Mucosa of stomach (tissue), 1 donor: ENCODE measurements around the gene DLL4.
A peak's percentile ranks its signal among the peaks of the same experiment; 100 is the strongest.

ENCODE experiments used
- H3K27me3 ChIP-seq: one replicate; pipeline ENCODE4 v1.7.0; 2013; ENCODE audit warnings: mild to moderate bottlenecking, low read length; ENCODE audit not compliant: control insufficient read depth, insufficient read depth
- H3K36me3 ChIP-seq: one replicate; pipeline ENCODE4 v1.7.0; 2013; ENCODE audit warnings: low read length; ENCODE audit not compliant: control insufficient read depth, insufficient read depth
- H3K4me1 ChIP-seq: one replicate; pipeline ENCODE4 v1.7.0; 2013; ENCODE audit warnings: mild to moderate bottlenecking, low read length; ENCODE audit not compliant: control insufficient read depth, insufficient read depth
- H3K4me3 ChIP-seq: one replicate; pipeline ENCODE4 v1.7.0; 2013; ENCODE audit warnings: low read length
- H3K9ac ChIP-seq: one replicate; pipeline ENCODE4 v1.7.0; 2013; ENCODE audit warnings: mild to moderate bottlenecking, low read length, moderate library complexity
- H3K9me3 ChIP-seq: one replicate; pipeline ENCODE4 v1.7.0; 2013; ENCODE audit warnings: mild to moderate bottlenecking, low read length, moderate library complexity; ENCODE audit not compliant: control insufficient read depth
- donor health status: Pancreatic carcinoma.

The DLL4 gene

DNA sequence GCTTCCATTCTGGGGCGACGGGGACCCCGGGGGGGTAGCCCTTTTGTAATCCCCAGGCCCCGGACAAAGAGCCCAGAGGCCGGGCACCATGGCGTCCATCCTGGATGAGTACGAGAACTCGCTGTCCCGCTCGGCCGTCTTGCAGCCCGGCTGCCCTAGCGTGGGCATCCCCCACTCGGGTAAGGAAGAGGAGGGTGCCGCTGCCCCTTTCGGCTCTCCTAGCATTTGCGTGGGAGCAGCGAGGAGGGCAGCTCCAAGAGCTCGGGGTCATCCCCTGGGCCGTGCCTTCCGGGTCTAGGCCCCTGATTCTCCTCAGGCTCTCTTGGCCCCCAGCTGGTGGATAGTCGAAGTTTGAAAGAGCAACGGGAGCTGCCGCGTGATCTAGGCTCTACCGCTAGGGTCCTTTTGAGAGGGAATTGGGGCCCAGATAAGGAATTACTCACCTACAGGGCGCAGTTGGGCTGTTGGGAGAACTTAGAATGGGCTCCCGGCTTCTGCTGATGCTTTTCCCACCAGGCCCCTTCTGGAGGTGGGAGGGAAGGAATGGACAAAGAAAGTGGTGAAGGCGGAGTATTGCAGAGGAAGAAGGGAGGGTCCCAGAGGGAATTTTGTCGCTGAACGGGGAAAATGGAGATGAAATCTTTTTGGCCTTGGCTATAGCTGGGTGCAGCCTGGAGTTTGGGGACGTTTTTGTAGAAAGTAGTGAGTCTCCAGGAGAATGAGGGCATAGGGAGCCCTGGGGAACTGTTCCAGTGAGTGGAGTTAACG lies 34.3 kb upstream of the DLL4 start:
- H3K9me3 ChIP-seq, result no peaks in the 10 kb centered on the region
- H3K27me3 ChIP-seq, result no peaks in the 10 kb centered on the region
- H3K36me3 ChIP-seq, result no peaks in the 10 kb centered on the region
- H3K4me1 ChIP-seq, result peaks cover 35% of the 10 kb centered on the region
- H3K4me3 ChIP-seq, result peak overlapping the region; percentile 84
- H3K9ac ChIP-seq, result peak overlapping the region; percentile 88

DNA sequence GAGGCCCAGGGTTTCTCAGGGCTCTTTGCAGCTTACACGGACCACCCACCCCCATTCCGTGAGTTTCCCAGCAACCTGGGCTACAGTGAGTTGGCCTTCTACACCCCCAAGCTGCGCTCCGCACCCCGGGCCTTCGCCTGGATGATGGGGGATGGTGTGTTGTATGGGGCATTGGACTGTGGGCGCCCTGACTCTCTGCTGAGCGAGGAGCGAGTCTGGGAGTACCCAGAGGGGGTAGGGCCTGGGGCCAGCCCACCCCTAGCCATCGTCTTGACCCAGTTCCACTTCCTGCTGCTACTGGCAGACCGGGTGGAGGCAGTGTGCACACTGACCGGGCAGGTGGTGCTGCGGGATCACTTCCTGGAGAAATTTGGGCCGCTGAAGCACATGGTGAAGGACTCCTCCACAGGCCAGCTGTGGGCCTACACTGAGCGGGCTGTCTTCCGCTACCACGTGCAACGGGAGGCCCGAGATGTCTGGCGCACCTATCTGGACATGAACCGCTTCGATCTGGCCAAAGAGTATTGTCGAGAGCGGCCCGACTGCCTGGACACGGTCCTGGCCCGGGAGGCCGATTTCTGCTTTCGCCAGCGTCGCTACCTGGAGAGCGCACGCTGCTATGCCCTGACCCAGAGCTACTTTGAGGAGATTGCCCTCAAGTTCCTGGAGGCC lies 29.5 kb upstream of the DLL4 start:
- Histone ChIP-seq H3K36me3 (peaks cover 15% of the 10 kb centered on the region), H3K9me3 (no peaks in the 10 kb centered on the region), H3K4me3 (no peak overlapping the region), H3K9ac (no peak overlapping the region), H3K4me1 (peaks cover 18% of the 10 kb centered on the region), H3K27me3 (no peaks in the 10 kb centered on the region)

- Histone ChIP-seq H3K36me3 (peaks cover 15% of the 10 kb centered on the region), H3K4me1 (peaks cover 14% of the 10 kb centered on the region), H3K4me3 (no peak overlapping the region), H3K9me3 (no peaks in the 10 kb centered on the region), H3K27me3 (no peaks in the 10 kb centered on the region), H3K9ac (no peak overlapping the region)
Measured at GRCh38 chr15:40900256-40901052, 28.7 kb upstream of the DLL4 start.

DNA sequence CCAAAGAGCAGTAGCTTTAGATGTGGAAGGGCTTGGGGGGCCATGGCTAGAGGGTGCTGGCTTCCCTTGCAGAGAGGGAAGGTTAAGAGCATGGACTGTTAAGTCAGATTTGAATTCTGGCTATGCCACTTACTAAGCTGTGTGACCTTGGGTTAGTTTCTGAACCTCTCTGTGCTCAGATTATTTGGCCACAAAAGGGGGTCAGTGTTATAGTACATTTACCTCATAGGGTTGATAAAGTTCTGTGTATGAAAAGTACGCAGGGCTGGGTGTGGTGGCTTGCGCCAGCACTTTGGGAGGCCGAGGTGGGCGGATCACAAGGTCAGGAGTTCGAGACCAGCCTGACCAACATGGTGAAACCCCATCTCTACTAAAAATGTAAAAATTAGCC lies 28.1 kb upstream of the DLL4 start:
- H3K27me3 ChIP-seq, result no peaks in the 10 kb centered on the region
- H3K9me3 ChIP-seq, result no peaks in the 10 kb centered on the region
- peaks cover 16% of the 10 kb centered on the region for H3K4me1 ChIP-seq
- H3K9ac ChIP-seq, result no peak overlapping the region
- H3K4me3 ChIP-seq, result no peak overlapping the region
- peaks cover 15% of the 10 kb centered on the region for H3K36me3 ChIP-seq

DNA sequence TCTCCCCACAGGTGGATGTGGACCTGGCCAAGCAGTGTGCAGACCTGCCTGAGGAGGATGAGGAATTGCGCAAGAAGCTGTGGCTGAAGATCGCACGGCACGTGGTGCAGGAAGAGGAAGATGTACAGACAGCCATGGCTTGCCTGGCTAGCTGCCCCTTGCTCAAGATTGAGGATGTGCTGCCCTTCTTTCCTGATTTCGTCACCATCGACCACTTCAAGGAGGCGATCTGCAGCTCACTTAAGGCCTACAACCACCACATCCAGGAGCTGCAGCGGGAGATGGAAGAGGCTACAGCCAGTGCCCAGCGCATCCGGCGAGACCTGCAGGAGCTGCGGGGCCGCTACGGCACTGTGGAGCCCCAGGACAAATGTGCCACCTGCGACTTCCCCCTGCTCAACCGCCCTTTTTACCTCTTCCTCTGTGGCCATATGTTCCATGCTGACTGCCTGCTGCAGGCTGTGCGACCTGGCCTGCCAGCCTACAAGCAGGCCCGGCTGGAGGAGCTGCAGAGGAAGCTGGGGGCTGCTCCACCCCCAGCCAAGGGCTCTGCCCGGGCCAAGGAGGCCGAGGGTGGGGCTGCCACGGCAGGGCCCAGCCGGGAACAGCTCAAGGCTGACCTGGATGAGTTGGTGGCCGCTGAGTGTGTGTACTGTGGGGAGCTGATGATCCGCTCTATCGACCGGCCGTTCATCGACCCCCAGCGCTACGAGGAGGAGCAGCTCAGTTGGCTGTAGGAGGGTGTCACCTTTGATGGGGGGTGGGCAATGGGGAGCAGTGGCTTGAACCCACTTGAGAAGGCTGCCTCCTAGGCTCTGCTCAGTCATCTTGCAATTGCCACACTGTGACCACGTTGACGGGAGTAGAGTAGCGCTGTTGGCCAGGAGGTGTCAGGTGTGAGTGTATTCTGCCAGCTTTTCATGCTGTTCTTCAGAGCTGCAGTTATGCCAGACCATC lies 26.3 kb upstream of the DLL4 start:
- H3K9ac ChIP-seq, result no peak overlapping the region
- H3K4me3 ChIP-seq, result no peak overlapping the region
- no peaks in the 10 kb centered on the region for H3K27me3 ChIP-seq
- peaks cover 15% of the 10 kb centered on the region for H3K36me3 ChIP-seq
- peaks cover 32% of the 10 kb centered on the region for H3K4me1 ChIP-seq
- no peaks in the 10 kb centered on the region for H3K9me3 ChIP-seq

DNA sequence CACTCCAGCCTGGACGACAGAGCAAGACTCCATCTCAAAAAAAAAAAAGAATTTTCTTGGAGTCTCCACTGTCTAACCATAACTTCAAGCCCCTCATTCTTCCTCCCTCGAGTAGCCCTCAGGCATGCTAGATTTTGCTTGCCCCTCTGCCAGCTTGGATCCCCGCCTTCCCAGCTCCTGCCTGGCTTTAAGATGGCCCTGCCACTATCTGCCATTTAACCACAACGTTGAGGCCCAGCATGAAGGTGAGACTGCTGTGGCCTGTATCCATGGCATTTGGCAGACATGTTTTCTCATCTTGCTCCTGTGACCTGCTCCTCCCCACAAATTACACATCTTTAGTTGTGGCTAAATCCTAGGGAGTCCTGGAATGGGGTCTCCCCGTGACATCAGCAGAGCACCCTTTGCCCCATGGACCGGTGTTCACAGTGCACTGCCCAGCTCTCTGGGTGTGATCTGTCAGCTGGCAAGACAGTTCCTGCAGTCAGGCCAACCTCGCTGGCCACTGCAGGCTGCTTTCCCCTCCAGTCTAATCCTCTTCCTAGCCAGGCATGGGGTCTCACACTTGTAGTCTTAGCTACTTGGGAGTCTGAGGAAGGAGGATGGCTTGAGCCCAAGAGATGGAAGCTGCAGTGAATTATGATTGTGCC lies 24.5 kb upstream of the DLL4 start:
- H3K4me3 ChIP-seq, result no peak overlapping the region
- peaks cover 40% of the 10 kb centered on the region for H3K4me1 ChIP-seq
- no peaks in the 10 kb centered on the region for H3K9me3 ChIP-seq
- peaks cover 15% of the 10 kb centered on the region for H3K36me3 ChIP-seq
- no peak overlapping the region for H3K9ac ChIP-seq
- H3K27me3 ChIP-seq, result no peaks in the 10 kb centered on the region

DNA sequence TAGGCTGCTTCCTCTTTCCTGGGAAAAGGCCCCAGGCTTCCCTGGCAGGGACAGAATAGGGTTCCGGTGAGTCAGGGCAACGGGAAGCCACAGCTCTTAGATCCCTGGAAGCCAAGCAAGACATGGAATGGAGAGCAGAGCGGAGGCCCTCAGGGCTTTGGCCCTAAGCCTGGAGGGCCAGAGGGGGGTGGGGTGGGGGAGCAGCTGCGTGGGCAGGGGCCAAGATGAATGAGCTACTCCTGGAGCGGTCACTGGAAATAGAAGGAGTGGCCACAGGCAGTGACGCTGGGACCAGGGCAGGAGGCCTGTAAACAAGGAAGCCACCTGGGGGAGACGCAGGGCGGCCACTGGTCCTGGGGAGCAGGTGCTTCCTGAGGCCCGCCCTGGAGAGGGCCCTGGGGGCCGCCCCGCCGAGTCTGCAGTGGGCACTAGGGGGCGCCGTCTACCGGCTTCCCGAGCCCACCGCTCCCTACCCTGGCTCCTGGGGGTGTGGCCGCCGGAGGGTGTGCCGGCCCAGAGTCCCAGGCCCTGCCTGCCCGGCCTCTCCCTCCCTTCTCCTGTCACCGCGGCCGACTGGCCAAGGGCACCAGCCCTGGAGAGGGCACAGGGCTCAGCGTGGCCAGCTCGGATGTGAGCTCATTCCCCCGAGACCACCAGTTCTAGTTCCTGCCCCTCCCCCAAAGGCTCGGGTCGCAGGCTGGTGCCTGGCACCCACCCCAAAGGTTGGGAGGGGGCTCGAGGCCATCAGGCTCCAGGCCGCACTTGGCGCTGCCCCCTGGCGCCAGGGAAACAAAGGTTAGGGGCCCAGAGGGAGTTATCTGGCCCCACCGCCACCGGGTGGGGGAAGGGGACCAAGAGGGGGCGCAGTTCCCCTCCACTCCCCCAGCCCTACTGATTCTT lies 22.8 kb upstream of the DLL4 start:
- H3K4me3 ChIP-seq, result peak overlapping the region; percentile 82
- peaks cover 9% of the 10 kb centered on the region for H3K36me3 ChIP-seq
- peak overlapping the region; percentile 87 for H3K9ac ChIP-seq
- no peaks in the 10 kb centered on the region for H3K9me3 ChIP-seq
- H3K27me3 ChIP-seq, result no peaks in the 10 kb centered on the region
- peaks cover 40% of the 10 kb centered on the region for H3K4me1 ChIP-seq

GRCh38 chr15:40906991-40907802 lies 21.9 kb upstream of the DLL4 start:
- Histone ChIP-seq H3K36me3 (peaks cover 9% of the 10 kb centered on the region), H3K27me3 (no peaks in the 10 kb centered on the region), H3K9ac (peak overlapping the region; percentile 87), H3K4me3 (peak overlapping the region; percentile 82), H3K9me3 (no peaks in the 10 kb centered on the region), H3K4me1 (peaks cover 40% of the 10 kb centered on the region)

DNA sequence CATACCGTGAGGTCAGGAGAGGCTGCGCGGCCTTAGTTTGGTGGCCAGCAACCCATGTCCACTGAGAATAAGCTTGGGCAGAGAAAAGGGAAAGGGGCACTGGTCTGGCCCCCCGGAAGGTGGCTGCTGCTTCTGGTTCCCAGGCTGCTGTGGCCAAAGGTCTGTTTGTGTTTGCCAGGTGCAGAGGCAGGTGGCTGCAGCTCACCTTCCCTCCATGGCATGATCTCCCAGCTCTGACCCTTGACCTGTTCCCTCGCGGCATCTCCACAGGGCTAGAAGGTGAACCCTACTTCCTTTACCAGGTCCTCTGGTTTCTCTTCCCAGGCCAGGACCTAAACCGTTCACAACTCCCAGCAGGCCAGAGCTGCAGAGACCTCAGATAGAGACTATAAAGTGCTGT lies 21.0 kb upstream of the DLL4 start:
- H3K4me1 ChIP-seq, result peaks cover 39% of the 10 kb centered on the region
- no peak overlapping the region for H3K9ac ChIP-seq
- H3K36me3 ChIP-seq, result peaks cover 8% of the 10 kb centered on the region
- H3K4me3 ChIP-seq, result no peak overlapping the region
- H3K27me3 ChIP-seq, result no peaks in the 10 kb centered on the region
- no peaks in the 10 kb centered on the region for H3K9me3 ChIP-seq
